Glutamatergic neuron (in vitro differentiated cells): ENCODE measurements around the gene IGSF23. TPM values are rescaled to one million over a fixed set of nuclear protein-coding genes. Genes with fewer than 3 reads are reported as not detected.
"Not testable (repeated sequence)": the region's sequence is repeated elsewhere in the genome, so short reads cannot be mapped to it uniquely, and the experiment has no call there.

Source experiments
- DNase-seq: peaks from one replicate; pipeline ENCODE4 v3.0.0; 2022
- H3K27ac Mint-ChIP-seq: one replicate; pipeline ENCODE4 v1.8.0; 2020; ENCODE audit warnings: mild to moderate bottlenecking, mixed read lengths, inconsistent platforms; ENCODE audit not compliant: unreplicated experiment
- H3K27me3 Mint-ChIP-seq: one replicate; pipeline ENCODE4 v1.8.0; 2020; ENCODE audit warnings: mild to moderate bottlenecking, moderate library complexity, mixed read lengths, inconsistent platforms; ENCODE audit not compliant: unreplicated experiment
- H3K36me3 Mint-ChIP-seq: one replicate; pipeline ENCODE4 v1.8.0; 2020; ENCODE audit warnings: mild to moderate bottlenecking, mixed read lengths, inconsistent platforms; ENCODE audit not compliant: unreplicated experiment
- H3K4me1 Mint-ChIP-seq: one replicate; pipeline ENCODE4 v1.8.0; 2020; ENCODE audit warnings: mild to moderate bottlenecking, low read depth, mixed read lengths, inconsistent platforms; ENCODE audit not compliant: unreplicated experiment
- H3K4me3 Mint-ChIP-seq: one replicate; pipeline ENCODE4 v1.8.0; 2020; ENCODE audit warnings: mild to moderate bottlenecking, mixed read lengths, inconsistent platforms; ENCODE audit not compliant: unreplicated experiment
- H3K9me3 Mint-ChIP-seq: one replicate; pipeline ENCODE4 v1.8.0; 2020; ENCODE audit warnings: mild to moderate bottlenecking, moderate library complexity, mixed read lengths, inconsistent platforms; ENCODE audit not compliant: unreplicated experiment
- total RNA-seq: library from RNA; stranded (reverse); fragmentation: NEBNext Ultra II Directional; extraction: Animal tissue kit (Norgen Biotek cat#: 25700); gene quantifications from one replicate; pipeline ENCODE4 v1.2.1, GENCODE V29; 2021; ENCODE audit not compliant: unreplicated experiment
- TF ChIP-seq, protein P1 (sequence below): fragments of 200-600 bp; sonication (generic); IDR thresholded peaks from one replicate; pipeline ENCODE4 v1.5.0; 2021; ENCODE audit not compliant: partially characterized antibody, unreplicated experiment

Gene IGSF23
- total RNA-seq, 1 donor from 2014 or later = not detected

DNA sequence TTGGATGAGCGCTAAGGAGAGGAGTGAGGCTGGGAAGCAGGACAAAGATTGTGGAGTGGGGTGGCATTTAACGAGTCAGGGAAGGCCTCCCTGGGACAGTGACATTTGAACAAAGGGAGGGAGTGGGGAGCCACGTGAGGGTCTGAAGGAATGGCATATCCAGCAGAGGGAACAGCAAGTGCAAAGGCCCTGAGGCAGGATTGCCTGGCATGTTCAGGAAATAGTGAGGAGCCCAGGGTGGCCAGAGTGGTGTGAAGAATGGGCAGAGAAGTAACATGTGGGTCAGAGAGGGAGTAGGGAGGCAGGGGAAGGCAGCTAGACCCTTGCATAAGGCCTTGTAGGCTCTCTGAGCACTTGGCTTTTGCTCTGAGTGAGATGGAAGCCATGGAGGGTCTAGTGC, 15.4 kb downstream of the IGSF23 start:
- Mint-ChIP-seq H3K27ac (no peak overlapping the region), H3K27me3 (peaks cover 4% of the 10 kb centered on the region), H3K4me3 (no peak overlapping the region), H3K36me3 (peaks cover 3% of the 10 kb centered on the region), H3K4me1 (no peaks in the 10 kb centered on the region), H3K9me3 (peaks cover 4% of the 10 kb centered on the region)
- DNase-seq = no peak
- TF ChIP-seq, protein P1, sequence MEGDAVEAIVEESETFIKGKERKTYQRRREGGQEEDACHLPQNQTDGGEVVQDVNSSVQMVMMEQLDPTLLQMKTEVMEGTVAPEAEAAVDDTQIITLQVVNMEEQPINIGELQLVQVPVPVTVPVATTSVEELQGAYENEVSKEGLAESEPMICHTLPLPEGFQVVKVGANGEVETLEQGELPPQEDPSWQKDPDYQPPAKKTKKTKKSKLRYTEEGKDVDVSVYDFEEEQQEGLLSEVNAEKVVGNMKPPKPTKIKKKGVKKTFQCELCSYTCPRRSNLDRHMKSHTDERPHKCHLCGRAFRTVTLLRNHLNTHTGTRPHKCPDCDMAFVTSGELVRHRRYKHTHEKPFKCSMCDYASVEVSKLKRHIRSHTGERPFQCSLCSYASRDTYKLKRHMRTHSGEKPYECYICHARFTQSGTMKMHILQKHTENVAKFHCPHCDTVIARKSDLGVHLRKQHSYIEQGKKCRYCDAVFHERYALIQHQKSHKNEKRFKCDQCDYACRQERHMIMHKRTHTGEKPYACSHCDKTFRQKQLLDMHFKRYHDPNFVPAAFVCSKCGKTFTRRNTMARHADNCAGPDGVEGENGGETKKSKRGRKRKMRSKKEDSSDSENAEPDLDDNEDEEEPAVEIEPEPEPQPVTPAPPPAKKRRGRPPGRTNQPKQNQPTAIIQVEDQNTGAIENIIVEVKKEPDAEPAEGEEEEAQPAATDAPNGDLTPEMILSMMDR = no peak

DNA sequence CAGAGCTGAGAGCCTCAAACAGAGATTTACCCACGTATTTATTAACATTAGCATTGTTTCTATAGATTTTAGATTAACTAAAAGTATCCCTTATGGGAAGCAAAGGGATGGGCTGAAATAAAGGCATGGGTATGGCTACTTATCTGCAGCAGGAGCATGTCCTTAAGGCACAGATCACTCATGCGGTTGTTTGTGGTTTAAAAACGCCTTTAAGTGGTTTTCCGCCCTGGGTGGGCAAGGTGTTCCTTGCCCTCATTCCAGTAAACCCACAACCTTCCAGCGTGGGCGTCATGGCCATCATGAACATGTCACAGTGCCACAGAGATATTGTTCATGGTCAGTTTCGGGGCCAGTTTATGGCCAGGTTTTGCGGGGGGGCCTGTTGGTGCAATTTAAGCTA, 18.2 kb downstream of the IGSF23 start:
- not testable (repeated sequence) for H3K4me3 Mint-ChIP-seq, H3K27ac Mint-ChIP-seq, H3K36me3 Mint-ChIP-seq, H3K9me3 Mint-ChIP-seq, DNase-seq, H3K27me3 Mint-ChIP-seq, H3K4me1 Mint-ChIP-seq

- not testable (repeated sequence) for DNase-seq, H3K4me3 Mint-ChIP-seq, H3K27me3 Mint-ChIP-seq, H3K36me3 Mint-ChIP-seq, H3K27ac Mint-ChIP-seq, H3K4me1 Mint-ChIP-seq, H3K9me3 Mint-ChIP-seq
Measured at GRCh38 chr19:44634058-44634457, 20.7 kb downstream of the IGSF23 start.

GRCh38 chr19:44634785-44635184, 21.4 kb downstream of the IGSF23 start:
- TF ChIP-seq, protein P1 = no peak
- Mint-ChIP-seq H3K4me1 (peaks cover 4% of the 10 kb centered on the region), H3K9me3 (no peaks in the 10 kb centered on the region), H3K36me3 (no peaks in the 10 kb centered on the region), H3K4me3 (no peak overlapping the region), H3K27me3 (no peaks in the 10 kb centered on the region), H3K27ac (no peak overlapping the region)
- no peak for DNase-seq

DNA sequence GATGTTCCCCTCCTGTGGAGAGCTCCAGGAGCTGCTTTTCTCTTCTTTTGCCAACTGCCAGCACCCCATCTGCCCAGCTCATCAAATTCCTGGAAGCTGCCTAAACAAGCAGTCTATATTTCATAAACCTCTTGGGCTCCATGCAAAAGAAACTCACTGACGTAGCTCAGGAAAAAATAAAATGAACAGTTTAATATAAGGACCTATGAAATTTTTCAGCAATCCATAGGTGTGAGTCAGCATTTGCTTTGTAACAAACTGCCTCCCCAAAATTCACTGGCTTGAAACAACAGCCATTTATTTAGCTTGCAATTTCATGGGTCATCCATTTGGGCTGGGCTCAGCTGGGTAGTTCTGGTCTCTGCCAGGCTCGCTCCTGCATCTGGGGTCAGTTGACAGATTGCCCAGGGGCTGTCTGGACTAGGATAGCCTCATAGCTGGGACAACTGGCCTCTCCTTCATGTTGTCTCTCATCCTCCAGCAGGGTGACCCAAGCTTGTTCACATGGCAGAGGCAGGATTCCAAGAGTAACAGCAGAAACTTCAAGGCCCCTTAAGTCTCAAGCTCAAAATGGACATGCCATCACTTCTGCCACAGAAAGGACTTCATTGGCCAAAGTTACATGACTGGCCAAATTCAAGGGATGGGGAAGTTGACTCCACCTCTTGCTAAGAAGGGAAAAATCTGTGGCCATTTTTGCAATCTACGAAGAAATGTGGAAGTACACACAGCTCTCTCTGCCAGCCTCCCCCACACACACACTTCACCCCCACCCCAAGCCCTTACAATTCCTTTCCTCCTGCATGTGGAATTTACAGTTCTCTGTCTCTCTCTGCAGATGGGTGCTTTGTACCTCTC, 22.4 kb downstream of the IGSF23 start:
- DNase-seq = no peak
- H3K36me3 Mint-ChIP-seq = no peaks in the 10 kb centered on the region
- H3K4me1 Mint-ChIP-seq = peaks cover 4% of the 10 kb centered on the region
- no peaks in the 10 kb centered on the region for H3K9me3 Mint-ChIP-seq
- no peak overlapping the region for H3K4me3 Mint-ChIP-seq
- H3K27me3 Mint-ChIP-seq = no peaks in the 10 kb centered on the region
- no peak overlapping the region for H3K27ac Mint-ChIP-seq
- TF ChIP-seq, protein P1 = no peak
